HCT116 (cell line): ENCODE results near the gene MGST1.

Experiments used
- CTCF ChIP-seq, 3 experiments: fragments of 200-600 bp in 1 of 3; sonication (generic) in 1 of 3; IDR thresholded peaks in 2 of 3; conservative IDR thresholded peaks in 1 of 3; 2 replicates each; pipeline ENCODE4 v1.5.1; 2012 to 2017; ENCODE audit warnings: low read depth in 2 of 3, low read length in 2 of 3, antibody characterized with exemption in 1 of 3, borderline replicate concordance in 1 of 3, control low read depth in 1 of 3, mild to moderate bottlenecking in 1 of 3, mixed read lengths in 1 of 3, mixed run types in 1 of 3, moderate library complexity in 1 of 3; ENCODE audit not compliant: insufficient read depth in 1 of 3
- EZH2 ChIP-seq: fragments of 200-600 bp; sonication (generic); IDR thresholded peaks from 2 replicates; pipeline ENCODE4 v1.6.1; 2017; ENCODE audit warnings: antibody characterized with exemption, mixed run types
- EZH2phosphoT487 ChIP-seq: fragments of 200-600 bp; IDR thresholded peaks from 2 replicates; pipeline ENCODE4 v1.6.1; 2018; ENCODE audit warnings: antibody characterized with exemption, borderline replicate concordance
- JUND ChIP-seq: IDR thresholded peaks from 2 replicates; pipeline ENCODE4 v1.6.1; 2012
- MAX ChIP-seq: IDR thresholded peaks from 2 replicates; pipeline ENCODE4 v1.6.1; 2012
- POLR2A ChIP-seq: IDR thresholded peaks from 2 replicates; pipeline ENCODE4 v1.7.0; 2011; ENCODE audit warnings: borderline replicate concordance; ENCODE audit not compliant: insufficient read depth, insufficient read length; ENCODE audit errors: extremely low read depth
- SIN3A ChIP-seq: IDR thresholded peaks from 2 replicates; pipeline ENCODE4 v1.6.1; 2012; ENCODE audit warnings: low read depth
- SRF ChIP-seq: IDR thresholded peaks from 2 replicates; pipeline ENCODE4 v1.6.1; 2012; ENCODE audit warnings: low read depth
- TCF7L2 ChIP-seq: IDR thresholded peaks from 2 replicates; pipeline ENCODE4 v1.7.0; 2011; ENCODE audit warnings: borderline replicate concordance, inconsistent platforms; ENCODE audit not compliant: insufficient read depth, insufficient read length; ENCODE audit errors: extremely low read depth
- ZNF274 ChIP-seq: fragments of 200-500 bp; sonication (Bioruptor generic); IDR thresholded peaks from 2 replicates; pipeline ENCODE4 v1.6.1; 2014; ENCODE audit warnings: mild to moderate bottlenecking, low read depth, low read length, inconsistent platforms

GRCh38 chr12:16385782-16386646 is 38.6 kb downstream of the MGST1 start:
- TF ChIP-seq ZNF274, result no peak
- TF ChIP-seq EZH2, result no peak
- no peak for TF ChIP-seq POLR2A
- peak; percentile 24 to 46 (median 30); a peak in 4 of 6 replicates for TF ChIP-seq CTCF (IDR thresholded peaks at IDR 0.05 in 2 of 3, conservative IDR thresholded peaks at IDR 0.05 in 1 of 3; ENCODE audit: borderline replicate concordance in 1 of 3, insufficient read depth in 1 of 3, low read depth in 2 of 3, low read length in 2 of 3)
- TF ChIP-seq SIN3A, result no peak
- no peak for TF ChIP-seq JUND
- TF ChIP-seq EZH2phosphoT487, result no peak
- TF ChIP-seq MAX, result no peak
- no peak for TF ChIP-seq TCF7L2
- no peak for TF ChIP-seq SRF
